RCC 7860 (cell line): ENCODE data around the gene PFKFB4.

ENCODE experiments used
- DNase-seq: peaks from one replicate; pipeline ENCODE4 v3.0.0-alpha.2; 2015; ENCODE audit warnings: low spot score
- FAIRE-seq: peaks from 2 replicates; lab custom pipeline; 2012; peaks lifted over from hg19 to GRCh38; lab: Jason Lieb, UNC

Gene PFKFB4

DNA sequence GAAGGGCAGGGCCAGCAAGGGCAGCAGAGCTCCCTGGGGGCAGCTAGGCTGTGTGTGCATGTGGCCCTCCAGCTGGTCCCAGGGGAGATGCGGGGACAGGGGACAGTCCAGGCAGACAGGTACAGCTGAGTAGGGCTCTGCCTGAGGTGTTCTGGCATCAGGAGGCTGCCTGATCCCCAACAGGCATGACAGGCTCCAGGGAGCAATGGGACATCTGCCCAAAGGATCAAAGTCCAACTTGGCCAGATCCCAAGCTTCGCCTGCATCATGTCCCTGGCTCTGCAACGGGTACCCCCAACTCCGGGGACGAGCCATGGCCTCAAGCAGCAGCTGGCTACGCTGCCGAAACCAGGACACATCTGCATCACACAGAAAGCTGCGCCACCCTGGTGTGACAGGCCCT, 88.3 kb downstream of the PFKFB4 start:
- FAIRE-seq (no peak), DNase-seq (no peak)
